Calu3 (cell line): ENCODE measurements around the gene AK2. TPM values are rescaled to one million over a fixed set of nuclear protein-coding genes. Genes with fewer than 3 reads are reported as not detected.

Source experiments
- BruUV-seq: library from RNA; stranded (reverse); fragments of 400-500 nt; replicated peaks from 2 replicates; lab custom pipeline; 2021; lab: Mats Ljungman, UMichigan
- CTCF ChIA-PET: fragments of 300-600 bp; sonication (Branson Sonifier 250); formaldehyde crosslinking; loops from one replicate; lab custom pipeline; 2022; ENCODE audit warnings: antibody characterized with exemption; lab: Charles Lee
- DNase-seq: peaks from one replicate; pipeline ENCODE4 v3.0.0; 2022
- H3K27ac Mint-ChIP-seq: one replicate; pipeline ENCODE4 v1.8.0; 2022; ENCODE audit warnings: mixed read lengths; ENCODE audit not compliant: unreplicated experiment
- H3K27me3 Mint-ChIP-seq: one replicate; pipeline ENCODE4 v1.8.0; 2022; ENCODE audit warnings: mixed read lengths; ENCODE audit not compliant: unreplicated experiment
- H3K36me3 Mint-ChIP-seq: one replicate; pipeline ENCODE4 v1.8.0; 2022; ENCODE audit warnings: mild to moderate bottlenecking, moderate library complexity, mixed read lengths; ENCODE audit not compliant: insufficient read depth, unreplicated experiment
- H3K4me1 Mint-ChIP-seq: one replicate; pipeline ENCODE4 v1.8.0; 2022; ENCODE audit warnings: mild to moderate bottlenecking, low read depth, mixed read lengths; ENCODE audit not compliant: unreplicated experiment
- H3K4me3 Mint-ChIP-seq: one replicate; pipeline ENCODE4 v1.8.0; 2022; ENCODE audit warnings: mild to moderate bottlenecking, low read depth, moderate library complexity, mixed read lengths; ENCODE audit not compliant: unreplicated experiment
- H3K9me3 Mint-ChIP-seq: one replicate; pipeline ENCODE4 v1.8.0; 2022; ENCODE audit warnings: low read depth, mixed read lengths; ENCODE audit not compliant: unreplicated experiment
- intact Hi-C: fragments of 100-400 bp; cut with micrococcal nuclease; formaldehyde crosslinking; loops from one replicate; pipeline ENCODE4 v1.10.0; 2022; ENCODE audit not compliant: unreplicated experiment
- total RNA-seq: library from RNA; stranded (reverse); gene quantifications from 2 replicates; pipeline ENCODE4 v1.2.3, GENCODE V29; 2022
- TF ChIP-seq, protein P1 (sequence below): fragments of 200-600 bp; IDR thresholded peaks from one replicate; pipeline ENCODE4 v1.8.0; 2022; ENCODE audit warnings: antibody characterized with exemption; ENCODE audit not compliant: unreplicated experiment

Gene AK2
- total RNA-seq, 1 experiment from 2014 or later = 226 TPM

DNA sequence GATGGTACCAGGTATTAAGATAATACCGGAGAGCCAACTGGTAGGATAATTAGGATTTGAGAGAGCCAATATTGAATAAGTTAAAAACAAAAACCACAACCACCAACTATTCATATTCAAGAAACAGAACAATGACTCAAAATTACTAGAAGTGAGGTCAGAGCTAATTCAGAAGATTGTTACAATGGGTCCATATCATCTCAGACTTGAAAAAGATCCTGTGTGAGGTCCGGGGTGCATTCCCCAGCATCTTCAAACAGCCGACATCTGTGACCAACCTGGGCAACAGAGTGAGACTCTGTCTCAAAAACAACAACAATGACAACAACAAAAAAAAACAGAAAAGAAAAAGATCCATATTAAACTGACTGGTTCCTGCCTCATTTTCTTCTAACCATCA lies 18.6 kb downstream of the AK2 start:
- CTCF ChIA-PET = no interaction called here
- DNase-seq = no peak
- Mint-ChIP-seq H3K4me1 (peaks cover 13% of the 10 kb centered on the region), H3K36me3 (peaks cover 44% of the 10 kb centered on the region), H3K27ac (no peak overlapping the region), H3K4me3 (no peak overlapping the region), H3K27me3 (no peaks in the 10 kb centered on the region), H3K9me3 (no peaks in the 10 kb centered on the region)
- intact Hi-C loops = no loop called here
- no TSS peak for BruUV-seq
- TF ChIP-seq, protein P1, sequence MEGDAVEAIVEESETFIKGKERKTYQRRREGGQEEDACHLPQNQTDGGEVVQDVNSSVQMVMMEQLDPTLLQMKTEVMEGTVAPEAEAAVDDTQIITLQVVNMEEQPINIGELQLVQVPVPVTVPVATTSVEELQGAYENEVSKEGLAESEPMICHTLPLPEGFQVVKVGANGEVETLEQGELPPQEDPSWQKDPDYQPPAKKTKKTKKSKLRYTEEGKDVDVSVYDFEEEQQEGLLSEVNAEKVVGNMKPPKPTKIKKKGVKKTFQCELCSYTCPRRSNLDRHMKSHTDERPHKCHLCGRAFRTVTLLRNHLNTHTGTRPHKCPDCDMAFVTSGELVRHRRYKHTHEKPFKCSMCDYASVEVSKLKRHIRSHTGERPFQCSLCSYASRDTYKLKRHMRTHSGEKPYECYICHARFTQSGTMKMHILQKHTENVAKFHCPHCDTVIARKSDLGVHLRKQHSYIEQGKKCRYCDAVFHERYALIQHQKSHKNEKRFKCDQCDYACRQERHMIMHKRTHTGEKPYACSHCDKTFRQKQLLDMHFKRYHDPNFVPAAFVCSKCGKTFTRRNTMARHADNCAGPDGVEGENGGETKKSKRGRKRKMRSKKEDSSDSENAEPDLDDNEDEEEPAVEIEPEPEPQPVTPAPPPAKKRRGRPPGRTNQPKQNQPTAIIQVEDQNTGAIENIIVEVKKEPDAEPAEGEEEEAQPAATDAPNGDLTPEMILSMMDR = no peak

DNA sequence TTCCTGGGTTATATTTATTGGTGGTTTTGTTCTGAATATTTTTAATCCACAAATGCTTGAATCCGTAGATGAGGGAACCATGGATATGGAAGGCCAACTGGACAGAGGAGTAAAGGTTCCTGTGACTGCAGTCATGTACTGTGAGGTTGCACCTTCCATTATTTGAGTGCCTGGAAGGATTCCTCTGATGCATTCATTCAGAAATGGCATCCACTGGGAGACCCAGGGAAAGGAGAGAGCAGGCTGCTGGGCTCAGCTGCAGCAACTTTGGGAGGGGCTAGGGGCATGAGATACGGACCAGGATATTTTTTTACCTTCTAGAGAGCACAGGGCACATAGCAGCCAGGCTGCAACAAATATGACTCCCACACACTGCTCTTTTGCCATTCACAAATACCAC lies 19.5 kb downstream of the AK2 start:
- Mint-ChIP-seq H3K4me1 (peaks cover 16% of the 10 kb centered on the region), H3K36me3 (peaks cover 42% of the 10 kb centered on the region), H3K9me3 (no peaks in the 10 kb centered on the region), H3K27ac (no peak overlapping the region), H3K4me3 (no peak overlapping the region), H3K27me3 (no peaks in the 10 kb centered on the region)
- no TSS peak for BruUV-seq
- DNase-seq = no peak
- TF ChIP-seq, protein P1 = no peak
- CTCF ChIA-PET = no interaction called here
- intact Hi-C loops = no loop called here

DNA sequence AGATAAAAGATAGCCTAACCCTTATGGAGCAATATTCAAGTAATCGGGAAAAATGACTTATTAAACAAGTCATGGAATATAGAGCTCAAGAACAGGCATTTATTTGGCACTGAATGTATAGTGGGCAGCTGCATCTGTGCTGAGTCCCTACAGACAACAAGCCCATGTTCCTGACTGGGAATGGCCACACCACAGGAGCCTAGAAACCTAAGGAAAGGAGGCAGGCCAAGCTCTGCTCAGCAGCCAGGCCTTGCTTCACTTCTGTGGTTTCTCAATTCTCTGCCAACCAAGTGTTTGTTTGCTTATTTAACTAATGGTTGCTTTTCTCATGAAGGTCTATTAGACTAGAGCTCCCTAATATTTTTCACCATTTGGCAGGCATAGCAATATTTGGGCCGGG lies 21.5 kb downstream of the AK2 start:
- no TSS peak for BruUV-seq
- TF ChIP-seq, protein P1 = no peak
- Mint-ChIP-seq H3K36me3 (peaks cover 51% of the 10 kb centered on the region), H3K27ac (no peak overlapping the region), H3K4me3 (no peak overlapping the region), H3K9me3 (no peaks in the 10 kb centered on the region), H3K4me1 (peaks cover 31% of the 10 kb centered on the region), H3K27me3 (no peaks in the 10 kb centered on the region)
- intact Hi-C loops = no loop called here
- no peak for DNase-seq
- CTCF ChIA-PET = no interaction called here

DNA sequence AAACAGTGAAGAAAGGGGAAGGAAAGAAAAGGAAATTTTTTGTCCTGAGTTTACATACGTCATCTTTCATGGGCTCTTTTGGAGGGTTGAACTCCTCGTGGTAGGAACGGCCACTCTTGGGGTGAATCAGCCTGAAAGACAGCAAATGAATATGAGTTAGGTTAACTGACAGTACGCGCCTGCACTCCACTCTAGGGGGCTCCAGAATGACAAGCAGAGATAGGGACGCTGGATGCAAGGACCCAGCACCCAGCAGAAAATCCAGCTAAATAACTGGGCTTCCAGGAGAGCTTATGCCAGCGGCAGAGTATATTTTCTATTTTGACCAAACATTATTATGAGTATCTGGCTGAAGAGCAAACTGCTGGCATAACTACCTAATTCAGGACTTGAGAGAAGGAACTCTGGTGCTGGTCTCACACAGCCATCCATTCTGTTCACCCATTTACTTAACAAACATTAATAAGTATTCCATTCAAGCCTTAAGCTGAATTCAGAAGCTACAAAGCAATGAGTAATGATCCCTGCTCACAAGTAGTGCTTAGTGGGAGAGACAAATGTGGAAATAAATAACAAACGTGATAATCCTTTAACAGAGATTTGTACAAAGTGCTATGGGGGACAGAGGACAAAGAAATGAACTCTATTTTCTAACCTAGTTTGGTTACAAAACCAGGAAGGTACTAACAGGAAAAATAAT lies 22.1 kb downstream of the AK2 start:
- H3K4me3 Mint-ChIP-seq = no peak overlapping the region
- no peak for DNase-seq
- H3K27me3 Mint-ChIP-seq = no peaks in the 10 kb centered on the region
- peaks cover 35% of the 10 kb centered on the region for H3K4me1 Mint-ChIP-seq
- intact Hi-C loops = no loop called here
- TF ChIP-seq, protein P1 = no peak
- peak overlapping the region; percentile 6 for H3K27ac Mint-ChIP-seq
- peaks cover 51% of the 10 kb centered on the region for H3K36me3 Mint-ChIP-seq
- no TSS peak for BruUV-seq
- no peaks in the 10 kb centered on the region for H3K9me3 Mint-ChIP-seq
- CTCF ChIA-PET = no interaction called here
